Measurements from ENCODE around the gene PUM2.

DNA sequence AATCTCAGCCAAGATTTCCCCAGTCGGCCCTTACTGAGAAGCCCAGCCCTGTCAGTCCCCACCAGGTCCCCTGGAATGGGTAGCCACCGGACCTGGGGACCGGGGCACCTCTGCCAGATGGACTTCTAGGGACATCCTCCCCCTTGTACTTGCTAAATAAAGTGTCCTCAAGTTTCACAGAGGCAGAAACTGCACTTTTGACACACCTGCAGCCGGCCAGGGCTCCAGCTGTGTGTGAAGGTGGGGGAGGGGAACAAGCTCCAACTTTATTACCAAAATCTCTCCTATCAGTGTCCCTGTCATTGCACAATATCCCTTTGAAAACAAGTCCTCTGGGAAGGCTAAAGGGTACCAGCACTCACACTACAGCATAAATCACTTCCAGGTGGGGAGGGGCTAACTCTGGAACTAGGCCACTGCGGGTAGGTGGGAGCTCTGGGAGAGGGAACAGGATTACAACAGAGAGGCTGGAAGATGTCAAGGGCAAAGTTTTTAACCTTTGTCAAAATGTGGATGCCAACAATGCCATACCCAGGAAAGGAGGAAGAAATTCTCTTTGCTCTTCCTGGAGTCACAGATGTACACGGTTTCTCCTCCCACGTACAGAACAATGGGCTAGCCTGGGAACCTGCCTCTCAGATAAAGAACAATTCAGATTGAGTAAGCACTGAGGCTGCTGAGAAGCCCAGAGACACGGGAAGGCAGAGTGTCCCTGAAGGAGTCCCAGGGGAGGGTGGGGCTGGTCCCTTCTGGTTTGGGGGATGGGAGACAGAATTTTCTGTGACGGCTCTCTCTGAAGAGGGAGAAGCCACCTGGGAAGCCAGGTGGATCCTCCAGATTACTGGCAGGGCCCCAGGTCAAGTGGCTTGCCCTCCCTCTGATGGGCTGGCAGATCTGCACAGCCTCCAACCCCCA, 136.7 kb downstream of the PUM2 start:
- TF ChIP-seq, protein P1, sequence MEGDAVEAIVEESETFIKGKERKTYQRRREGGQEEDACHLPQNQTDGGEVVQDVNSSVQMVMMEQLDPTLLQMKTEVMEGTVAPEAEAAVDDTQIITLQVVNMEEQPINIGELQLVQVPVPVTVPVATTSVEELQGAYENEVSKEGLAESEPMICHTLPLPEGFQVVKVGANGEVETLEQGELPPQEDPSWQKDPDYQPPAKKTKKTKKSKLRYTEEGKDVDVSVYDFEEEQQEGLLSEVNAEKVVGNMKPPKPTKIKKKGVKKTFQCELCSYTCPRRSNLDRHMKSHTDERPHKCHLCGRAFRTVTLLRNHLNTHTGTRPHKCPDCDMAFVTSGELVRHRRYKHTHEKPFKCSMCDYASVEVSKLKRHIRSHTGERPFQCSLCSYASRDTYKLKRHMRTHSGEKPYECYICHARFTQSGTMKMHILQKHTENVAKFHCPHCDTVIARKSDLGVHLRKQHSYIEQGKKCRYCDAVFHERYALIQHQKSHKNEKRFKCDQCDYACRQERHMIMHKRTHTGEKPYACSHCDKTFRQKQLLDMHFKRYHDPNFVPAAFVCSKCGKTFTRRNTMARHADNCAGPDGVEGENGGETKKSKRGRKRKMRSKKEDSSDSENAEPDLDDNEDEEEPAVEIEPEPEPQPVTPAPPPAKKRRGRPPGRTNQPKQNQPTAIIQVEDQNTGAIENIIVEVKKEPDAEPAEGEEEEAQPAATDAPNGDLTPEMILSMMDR (optimal IDR thresholded peaks at IDR 0.05 in 1 of 3, IDR thresholded peaks at IDR 0.05 in 1 of 3, conservative IDR thresholded peaks at IDR 0.05 in 1 of 3; ENCODE audit: extremely low read depth in 1 of 3, insufficient read depth in 2 of 3, low read length in 3 of 3): no peak
- no peak for TF ChIP-seq EZH2 (IDR thresholded peaks at IDR 0.05; ENCODE audit: low read length)
